HCEC 1CT (cell line): ENCODE measurements around the gene RB1.

Experiments
- DNase-seq: peaks from one replicate; pipeline ENCODE4 v3.0.0-alpha.2; 2017

Gene RB1

GRCh38 chr13:48501705-48502104 is 198.2 kb downstream of the RB1 start:
- DNase-seq: no peak

- DNase-seq: no peak
These were observed 199.2 kb downstream of the RB1 start for GRCh38 chr13:48502601-48503319.

GRCh38 chr13:48504606-48505005 is 201.1 kb downstream of the RB1 start:
- DNase-seq: no peak

GRCh38 chr13:48505012-48505411 is 201.5 kb downstream of the RB1 start:
- DNase-seq: no peak

GRCh38 chr13:48505597-48506091 is 202.1 kb downstream of the RB1 start:
- no peak for DNase-seq

- DNase-seq: no peak
These were observed 202.6 kb downstream of the RB1 start for GRCh38 chr13:48506092-48506701.

- no peak for DNase-seq
These were observed 203.5 kb downstream of the RB1 start for GRCh38 chr13:48507021-48507420.

- no peak for DNase-seq
These were observed 204.5 kb downstream of the RB1 start for GRCh38 chr13:48508011-48508410.

GRCh38 chr13:48510698-48511097 is 207.1 kb downstream of the RB1 start:
- no peak for DNase-seq

- DNase-seq: no peak
These were observed 208.2 kb downstream of the RB1 start for GRCh38 chr13:48511621-48512230.

GRCh38 chr13:48514793-48515192 is 211.2 kb downstream of the RB1 start:
- no peak for DNase-seq

- DNase-seq: no peak
These were observed 212.2 kb downstream of the RB1 start for GRCh38 chr13:48515732-48516131.

GRCh38 chr13:48518083-48518482 is 214.5 kb downstream of the RB1 start:
- DNase-seq: no peak

GRCh38 chr13:48526286-48526685 is 222.7 kb downstream of the RB1 start:
- no peak for DNase-seq

- no peak for DNase-seq
These were observed 224.4 kb downstream of the RB1 start for GRCh38 chr13:48527955-48528354.

- DNase-seq: no peak
These were observed 225.2 kb downstream of the RB1 start for GRCh38 chr13:48528720-48529119.

- no peak for DNase-seq
These were observed 227.3 kb downstream of the RB1 start for GRCh38 chr13:48530833-48531232.
